H1 (cell line): Measurements from ENCODE around the gene BRME1. TPM values are rescaled to one million over a fixed set of nuclear protein-coding genes. Genes with fewer than 3 reads are reported as not detected.
A peak's percentile ranks its signal among the peaks of the same experiment; 100 is the strongest.

Experiments
- CTCF ChIA-PET: fragments of 300-600 bp; sonication (Branson Sonifier 250); formaldehyde crosslinking; loops from one replicate; lab custom pipeline; 2021; ENCODE audit not compliant: partially characterized antibody; lab: Charles Lee
- POLR2A ChIA-PET: fragments of 300-600 bp; sonication (Branson Sonifier 250); formaldehyde crosslinking; loops from one replicate; lab custom pipeline; 2021; ENCODE audit warnings: inconsistent platforms; ENCODE audit not compliant: partially characterized antibody; lab: Charles Lee
- DNase-seq, 2 experiments: peaks; one replicate each; pipeline versions ENCODE4 v3.0.0 to v3.0.0-alpha.2; 2010 to 2022; ENCODE audit warnings: low spot score in 2 of 2, low read depth in 1 of 2, mixed read lengths in 1 of 2
- FAIRE-seq: peaks from 2 replicates; lab custom pipeline; 2011; peaks lifted over from hg19 to GRCh38; lab: Jason Lieb, UNC
- H2AFZ ChIP-seq: 2 replicates; pipeline ENCODE4 v1.8.1; 2012; ENCODE audit warnings: low read length, inconsistent platforms
- H2AK5ac ChIP-seq: 2 replicates; pipeline ENCODE4 v1.6.1; 2013; ENCODE audit warnings: low read depth, low read length
- H2BK120ac ChIP-seq: replicated peaks from 2 replicates; pipeline ENCODE3; 2013; ENCODE audit warnings: low read depth, low read length, inconsistent platforms
- H2BK12ac ChIP-seq: 2 replicates; pipeline ENCODE4 v1.6.1; 2013; ENCODE audit warnings: low read depth, low read length
- H2BK15ac ChIP-seq: 2 replicates; pipeline ENCODE4 v1.6.1; 2013; ENCODE audit warnings: low read length
- H2BK20ac ChIP-seq: 2 replicates; pipeline ENCODE4 v1.6.1; 2013; ENCODE audit warnings: low read length
- H2BK5ac ChIP-seq: 2 replicates; pipeline ENCODE4 v1.6.1; 2013; ENCODE audit warnings: low read depth, low read length
- H3K14ac ChIP-seq: 2 replicates; pipeline ENCODE4 v1.6.1; 2013; ENCODE audit warnings: inconsistent platforms; ENCODE audit not compliant: insufficient read length
- H3K18ac ChIP-seq: 2 replicates; pipeline ENCODE4 v1.6.1; 2013; ENCODE audit warnings: low read length; ENCODE audit errors: extremely low read depth
- H3K23ac ChIP-seq: 2 replicates; pipeline ENCODE4 v1.6.1; 2013; ENCODE audit warnings: inconsistent platforms; ENCODE audit not compliant: insufficient read length
- H3K23me2 ChIP-seq: 2 replicates; pipeline ENCODE4 v1.6.1; 2013; ENCODE audit warnings: low read depth, low read length
- H3K27ac ChIP-seq: 2 replicates; pipeline ENCODE4 v1.6.1; 2011; ENCODE audit warnings: low read depth, low read length, inconsistent platforms
- H3K27me3 ChIP-seq, 4 experiments: replicated peaks in 1 of 4; 1 replicate in 1 of 4; 2 replicates in 3 of 4; pipeline versions ENCODE4 v1.6.1 to v1.8.1; 2011 to 2013; ENCODE audit warnings: low read length in 3 of 4, mild to moderate bottlenecking in 3 of 4, inconsistent platforms in 2 of 4, mixed read lengths in 2 of 4, moderate library complexity in 1 of 4; ENCODE audit not compliant: control insufficient read depth in 3 of 4, insufficient read depth in 3 of 4; ENCODE audit errors: extremely low read depth in 1 of 4
- H3K36me3 ChIP-seq, 4 experiments: 2 replicates each; pipeline versions ENCODE4 v1.6.1 to v1.8.1; 2011 to 2013; ENCODE audit warnings: mild to moderate bottlenecking in 4 of 4, low read length in 3 of 4, moderate library complexity in 2 of 4, control low read depth in 1 of 4, inconsistent platforms in 1 of 4; ENCODE audit not compliant: insufficient read depth in 4 of 4, control insufficient read depth in 2 of 4
- H3K4ac ChIP-seq: replicated peaks from 2 replicates; pipeline ENCODE3; 2013; ENCODE audit warnings: low read length, low read depth, mixed read lengths, inconsistent platforms; ENCODE audit not compliant: insufficient read length
- H3K4me1 ChIP-seq, 4 experiments: replicated peaks in 1 of 4; 1 replicate in 1 of 4; 2 replicates in 3 of 4; pipeline versions ENCODE4 v1.6.1 to v1.8.1; 2011 to 2013; ENCODE audit warnings: low read length in 3 of 4, inconsistent platforms in 2 of 4, mixed read lengths in 1 of 4; ENCODE audit not compliant: insufficient read depth in 4 of 4, control insufficient read depth in 3 of 4
- H3K4me2 ChIP-seq, 2 experiments: 2 replicates each; pipeline versions ENCODE4 v1.6.1 to v1.8.1; 2011 to 2013; ENCODE audit warnings: low read depth in 2 of 2, low read length in 2 of 2, control low read depth in 1 of 2, inconsistent platforms in 1 of 2, mild to moderate bottlenecking in 1 of 2; ENCODE audit not compliant: insufficient read depth in 1 of 2
- H3K4me3 ChIP-seq, 4 experiments: fragments of 200-600, 300-600 bp in 1 of 4; sonication (generic), shearing (Covaris generic), sonication (Bioruptor Twin) in 1 of 4; 2 replicates each; pipeline versions ENCODE4 v1.5.1 to v1.8.1; 2011 to 2016; ENCODE audit warnings: low read length in 4 of 4, low read depth in 3 of 4, control low read depth in 2 of 4, inconsistent platforms in 2 of 4, mild to moderate bottlenecking in 2 of 4, mixed read lengths in 1 of 4, moderate library complexity in 1 of 4; ENCODE audit not compliant: insufficient read depth in 2 of 4; ENCODE audit errors: extremely low read depth in 1 of 4
- H3K56ac ChIP-seq: replicated peaks from 2 replicates; pipeline ENCODE3; 2013; ENCODE audit warnings: low read depth, mild to moderate bottlenecking, mixed read lengths, low read length, inconsistent platforms; ENCODE audit not compliant: insufficient read length
- H3K79me1 ChIP-seq: 2 replicates; pipeline ENCODE4 v1.6.1; 2013; ENCODE audit warnings: low read depth, low read length, control low read depth
- H3K79me2 ChIP-seq, 2 experiments: 2 replicates each; pipeline versions ENCODE4 v1.6.1 to v1.8.1; 2012 to 2013; ENCODE audit warnings: low read length in 2 of 2, mild to moderate bottlenecking in 2 of 2, inconsistent platforms in 1 of 2; ENCODE audit not compliant: insufficient read depth in 2 of 2, control insufficient read depth in 1 of 2
- H3K9ac ChIP-seq, 4 experiments: replicated peaks in 1 of 4; 1 replicate in 1 of 4; 2 replicates in 3 of 4; pipeline versions ENCODE4 v1.6.1 to v1.8.1; 2011 to 2013; ENCODE audit warnings: low read depth in 3 of 4, low read length in 3 of 4, control low read depth in 2 of 4, mild to moderate bottlenecking in 2 of 4, moderate library complexity in 2 of 4, inconsistent platforms in 1 of 4; ENCODE audit errors: extremely low read depth in 1 of 4
- H3K9me3 ChIP-seq, 2 experiments: 2 replicates each; pipeline versions ENCODE4 v1.6.1 to v1.8.1; 2012 to 2013; ENCODE audit warnings: mild to moderate bottlenecking in 2 of 2, moderate library complexity in 2 of 2, control low read depth in 1 of 2, inconsistent platforms in 1 of 2, low read depth in 1 of 2, low read length in 1 of 2, mixed read lengths in 1 of 2; ENCODE audit not compliant: insufficient read depth in 2 of 2
- H4K20me1 ChIP-seq, 2 experiments: replicated peaks in 1 of 2; 2 replicates each; pipeline versions ENCODE3 to v1.8.1; 2011 to 2013; ENCODE audit warnings: inconsistent platforms in 2 of 2, low read length in 2 of 2, mild to moderate bottlenecking in 1 of 2; ENCODE audit not compliant: insufficient read depth in 2 of 2, control insufficient read depth in 1 of 2
- H4K5ac ChIP-seq: 2 replicates; pipeline ENCODE4 v1.6.1; 2013; ENCODE audit warnings: low read length, low read depth, mixed read lengths, inconsistent platforms; ENCODE audit not compliant: insufficient read length
- H4K8ac ChIP-seq: 2 replicates; pipeline ENCODE4 v1.8.0; 2013; ENCODE audit warnings: mild to moderate bottlenecking, moderate library complexity, low read length, inconsistent platforms; ENCODE audit not compliant: insufficient read depth; ENCODE audit errors: extremely low read depth
- H4K91ac ChIP-seq: replicated peaks from 2 replicates; pipeline ENCODE3; 2013; ENCODE audit warnings: low read length, mixed read lengths, inconsistent platforms; ENCODE audit not compliant: insufficient read length
- BACH1 ChIP-seq: IDR thresholded peaks from 2 replicates; pipeline ENCODE4 v1.6.1; 2012; ENCODE audit warnings: low read length, improper control_type of control experiment
- CBX5 ChIP-seq: fragments of 300-800, 300-1000 bp; sonication (generic); IDR thresholded peaks from 2 replicates; pipeline ENCODE4 v1.7.1; 2016; ENCODE audit warnings: antibody characterized with exemption, low read length, low read depth
- CHD1 ChIP-seq: IDR thresholded peaks from 2 replicates; pipeline ENCODE4 v1.6.1; 2012; ENCODE audit warnings: low read depth, low read length, improper control_type of control experiment
- EP300 ChIP-seq, 2 experiments: IDR thresholded peaks; 1 replicate in 1 of 2; 2 replicates in 1 of 2; pipeline ENCODE4 v1.6.1; 2011 to 2012; ENCODE audit warnings: low read depth in 2 of 2, low read length in 2 of 2, mild to moderate bottlenecking in 2 of 2, borderline replicate concordance in 1 of 2, inconsistent platforms in 1 of 2, moderate library complexity in 1 of 2
- EZH2 ChIP-seq: fragments of 200-600 bp; sonication (generic); IDR thresholded peaks from 2 replicates; pipeline ENCODE4 v1.7.1; 2012; ENCODE audit warnings: low read depth, mild to moderate bottlenecking, moderate library complexity, low read length, inconsistent platforms; ENCODE audit not compliant: severe bottlenecking
- KDM5A ChIP-seq: fragments of 200-600 bp; IDR thresholded peaks from 2 replicates; pipeline ENCODE4 v1.7.1; 2012; ENCODE audit warnings: mild to moderate bottlenecking, low read length, inconsistent platforms, mixed read lengths
- MAFK ChIP-seq: IDR thresholded peaks from 2 replicates; pipeline ENCODE4 v1.6.1; 2012; ENCODE audit warnings: low read depth, mild to moderate bottlenecking, improper control_type of control experiment, low read length
- POLR2AphosphoS5 ChIP-seq: IDR thresholded peaks from 2 replicates; pipeline ENCODE4 v1.6.1; 2011; ENCODE audit warnings: low read depth, low read length
- SP1 ChIP-seq: IDR thresholded peaks from 2 replicates; pipeline ENCODE4 v1.6.1; 2011; ENCODE audit warnings: low read depth, low read length
- SUZ12 ChIP-seq: fragments of 200-600 bp; sonication (generic); IDR thresholded peaks from 2 replicates; pipeline ENCODE4 v1.6.1; 2012; ENCODE audit warnings: mild to moderate bottlenecking, inconsistent platforms, low read length, moderate library complexity, mixed read lengths
- TCF12 ChIP-seq: IDR thresholded peaks from 2 replicates; pipeline ENCODE4 v1.6.1; 2011; ENCODE audit warnings: low read depth, mild to moderate bottlenecking, low read length
- TEAD4 ChIP-seq: IDR thresholded peaks from 2 replicates; pipeline ENCODE4 v1.6.1; 2012; ENCODE audit warnings: low read depth, low read length, inconsistent platforms, mixed read lengths
- WGBS, 2 experiments: shearing (Covaris generic) in 1 of 2; methylation state at CpG; one replicate each; pipeline versions ENCODE4 v1.1.6 to v1.1.7; 2013 to 2015; ENCODE audit warnings: low lambda C conversion rate in 2 of 2, mixed read lengths in 2 of 2, inconsistent platforms in 1 of 2, low coverage in 1 of 2, missing lambda C conversion rate in 1 of 2; ENCODE audit not compliant: insufficient replicate concordance in 2 of 2, insufficient coverage in 1 of 2, insufficient read length in 1 of 2; ENCODE audit errors: extremely low coverage in 1 of 2, missing lambda C conversion rate in 1 of 2; 5-methylcytosine and 5-hydroxymethylcytosine counted together
- polyA plus RNA-seq, 7 experiments: library from polyadenylated mRNA; depleted of rRNA in 3 of 7; stranded (reverse) in 5 of 7; unstranded in 2 of 7; fragments of >200 nt in 5 of 7; fragments of 200-250 nt in 2 of 7; gene quantifications; 1 replicate in 5 of 7; 2 replicates in 1 of 7; 4 replicates in 1 of 7; pipeline versions ENCODE4 v1.2.1 to v1.2.3, GENCODE V29; 2011 to 2013; ENCODE audit warnings: missing spikeins in 2 of 7, mixed read lengths in 2 of 7
- total RNA-seq: library from RNA; stranded (reverse); fragmentation: NEBNext Ultra II Directional; extraction: Animal tissue kit (Norgen Biotek cat#: 25700); gene quantifications from 2 replicates; pipeline ENCODE4 v1.2.1, GENCODE V29; 2021
- TF ChIP-seq, protein P1 (sequence below): IDR thresholded peaks from 2 replicates; pipeline ENCODE4 v1.6.1; 2012; ENCODE audit warnings: inconsistent platforms

The BRME1 gene
- total and polyA plus RNA-seq, 2 of the 8 experiments (the other 6 are each of a cell fraction or from before 2014, with no cell fraction given), result 4.6 to 4.7 TPM

- Histone ChIP-seq H3K18ac (peak overlapping the region; percentile 93; the same call in 1 of the 2 replicates), H4K5ac (peak overlapping the region; percentile 62), H3K79me2 (no peaks in the 10 kb centered on the region), H4K91ac (peak overlapping the region; percentile 97), H3K4me3 (peak overlapping the region in 1 of 4 experiments; percentile 48; a peak in 1 of 8 replicates), H2AFZ (no peak overlapping the region), H2BK5ac (peak overlapping the region; percentile 71; the same call in 1 of the 2 replicates), H3K56ac (no peak overlapping the region), H2BK12ac (peak overlapping the region; percentile 97), H3K23me2 (no peaks in the 10 kb centered on the region), H3K14ac (no peak overlapping the region), H3K4me1 (peaks cover 6 to 23% (median 16%) of the 10 kb centered on the region in 4 experiments), H2BK120ac (peak overlapping the region; percentile 98), H3K9me3 (no peaks in the 10 kb centered on the region), H3K27ac (peak overlapping the region; percentile 42; the same call in 1 of the 2 replicates), H4K20me1 (no peaks in the 10 kb centered on the region), H2BK20ac (peak overlapping the region; percentile 95; the same call in 1 of the 2 replicates), H3K79me1 (no peaks in the 10 kb centered on the region), H3K4ac (no peak overlapping the region), H3K23ac (no peak overlapping the region), H4K8ac (peak overlapping the region; percentile 82), H3K36me3 (no peaks in the 10 kb centered on the region), H3K27me3 (peaks cover 0 to 14% (median 6%) of the 10 kb centered on the region in 4 experiments; a peak in 4 of 7 replicates), H3K4me2 (peak overlapping the region; percentile 1 to 32; a peak in 1 of 4 replicates), H2BK15ac (peak overlapping the region; percentile 72; the same call in 1 of the 2 replicates), H3K9ac (peak overlapping the region in 1 of 4 experiments; percentile 20; a peak in 1 of 7 replicates), H2AK5ac (no peak overlapping the region)
- peak; percentile 42 for FAIRE-seq
- ChIA-PET POLR2A (interaction anchor here (0.9 to 3.3 kb wide), 17 partner anchors 12 to 192 kb away, joined by 3 to 13 read pairs (median 4); partner anchors contain the start of genes BRME1, C19orf53, CC2D1A and DCAF15), CTCF (interaction anchor here (0.7 to 8.7 kb wide), 44 partner anchors 10 to 255 kb away, joined by 3 to 76 read pairs (median 4); partner anchors contain the start of genes ASF1B, BRME1, CC2D1A and DCAF15)
- WGBS, 2 experiments, result 26% methylated on average over 11 of the region's 12 CpGs; no CpG with 5 or more reads in 1 of the 2 experiments
- peak in 1 of 2 experiments; percentile 38 for DNase-seq
- TF ChIP-seq MAFK, result no peak
- TF ChIP-seq SUZ12, result no peak
- no peak for TF ChIP-seq KDM5A
- TF ChIP-seq TCF12, result peak; percentile 87; the same call in 1 of the 2 replicates
- no peak for TF ChIP-seq POLR2AphosphoS5
- TF ChIP-seq EZH2, result no peak
- TF ChIP-seq EP300 (IDR thresholded peaks at IDR 0.05; ENCODE audit: borderline replicate concordance in 1 of 2, low read depth in 2 of 2, low read length in 2 of 2), result peak in 1 of 2 experiments; percentile 58; a peak in 1 of 3 replicates
- peak; percentile 91 for TF ChIP-seq TEAD4
- no peak for TF ChIP-seq CBX5
- TF ChIP-seq SP1, result peak; percentile 58; the same call in 1 of the 2 replicates
- TF ChIP-seq BACH1, result peak; percentile 49; the same call in 1 of the 2 replicates
- TF ChIP-seq, protein P1, sequence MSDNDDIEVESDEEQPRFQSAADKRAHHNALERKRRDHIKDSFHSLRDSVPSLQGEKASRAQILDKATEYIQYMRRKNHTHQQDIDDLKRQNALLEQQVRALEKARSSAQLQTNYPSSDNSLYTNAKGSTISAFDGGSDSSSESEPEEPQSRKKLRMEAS, result no peak
- no peak for TF ChIP-seq CHD1
Measured at GRCh38 chr19:13881251-13881691, 24.6 kb downstream of the BRME1 start.
